Panc1 (cell line): Measurements from ENCODE around the gene ARHGEF26. TPM values are rescaled to one million over a fixed set of nuclear protein-coding genes. Genes with fewer than 3 reads are reported as not detected.

Source experiments
- ATAC-seq: fragments of 200-7000 bp; cut with Tn5 transposase; 2 replicates; pipeline ENCODE4 v1.9.1; 2020; ENCODE audit warnings: mild to moderate bottlenecking, moderate library complexity
- BruUV-seq: library from RNA; stranded (reverse); fragments of 400-500 nt; replicated peaks from 2 replicates; lab custom pipeline; 2021; lab: Mats Ljungman, UMichigan
- CTCF ChIA-PET: fragments of 300-600 bp; sonication (Branson Sonifier 250); formaldehyde crosslinking; loops from one replicate; lab custom pipeline; 2022; ENCODE audit warnings: antibody characterized with exemption; lab: Charles Lee
- POLR2A ChIA-PET: fragments of 300-600 bp; sonication (Branson Sonifier 250); formaldehyde crosslinking; loops from one replicate; lab custom pipeline; 2022; ENCODE audit warnings: antibody characterized with exemption; lab: Charles Lee
- DNase-seq: peaks from one replicate; pipeline ENCODE4 v3.0.0-alpha.2; 2010; ENCODE audit warnings: low read depth, low spot score
- H3K27ac ChIP-seq: 2 replicates; pipeline ENCODE4 v1.5.1; 2011; ENCODE audit warnings: mild to moderate bottlenecking, low read length, inconsistent platforms
- H3K27me3 ChIP-seq: fragments of 200-500 bp; sonication (Bioruptor generic); 2 replicates; pipeline ENCODE4 v1.6.0; 2014; ENCODE audit warnings: low read length, inconsistent platforms; ENCODE audit not compliant: control insufficient read depth, insufficient read depth
- H3K36me3 ChIP-seq: fragments of 200-500 bp; sonication (Bioruptor generic); 2 replicates; pipeline ENCODE4 v1.5.1; 2014; ENCODE audit warnings: inconsistent platforms, mild to moderate bottlenecking, low read length, moderate library complexity; ENCODE audit not compliant: control insufficient read depth, insufficient read depth
- H3K4me1 ChIP-seq: 2 replicates; pipeline ENCODE4 v1.5.1; 2011; ENCODE audit warnings: inconsistent platforms, mild to moderate bottlenecking, low read length, moderate library complexity; ENCODE audit not compliant: control insufficient read depth, insufficient read depth
- H3K4me3 ChIP-seq, 2 experiments: 2 replicates each; pipeline ENCODE4 v1.5.1; 2011 to 2012; ENCODE audit warnings: low read depth in 2 of 2, low read length in 2 of 2, mild to moderate bottlenecking in 2 of 2, inconsistent platforms in 1 of 2, moderate library complexity in 1 of 2
- H3K9me3 ChIP-seq: fragments of 200-500 bp; sonication (Bioruptor generic); 2 replicates; pipeline ENCODE4 v1.5.1; 2014; ENCODE audit warnings: low read depth, mild to moderate bottlenecking, inconsistent platforms, low read length, moderate library complexity; ENCODE audit not compliant: control insufficient read depth, insufficient read depth
- POLR2AphosphoS5 ChIP-seq: IDR thresholded peaks from 2 replicates; pipeline ENCODE4 v1.6.1; 2012; ENCODE audit warnings: mild to moderate bottlenecking, low read depth, low read length, moderate library complexity
- SIN3A ChIP-seq: IDR thresholded peaks from 2 replicates; pipeline ENCODE4 v1.6.1; 2012; ENCODE audit warnings: low read depth, mild to moderate bottlenecking, low read length, moderate library complexity, borderline replicate concordance; ENCODE audit not compliant: insufficient read depth
- TCF7L2 ChIP-seq: IDR thresholded peaks from 2 replicates; pipeline ENCODE4 v1.6.1; 2011; ENCODE audit warnings: mild to moderate bottlenecking, low read depth, low read length, inconsistent platforms
- in situ Hi-C: cut with HindIII; loops from 2 replicates; pipeline ENCODE4 v1.10.0; 2016; ENCODE audit warnings: low sequenced_read_pairs, low pct_unique_long_range_greater_than_20kb
- intact Hi-C: fragments of 100-400 bp; cut with micrococcal nuclease; formaldehyde crosslinking; loops from one replicate; pipeline ENCODE4 v1.10.0; 2022; ENCODE audit not compliant: unreplicated experiment
- total RNA-seq: library from RNA; stranded (reverse); gene quantifications from one replicate; pipeline ENCODE4 v1.2.1, GENCODE V29; 2021; ENCODE audit not compliant: unreplicated experiment
- TF ChIP-seq, protein P1 (sequence below): fragments of 450-650 bp; IDR thresholded peaks from 2 replicates; pipeline ENCODE4 v1.5.1; 2017; ENCODE audit warnings: mild to moderate bottlenecking
- TF ChIP-seq, protein P2 (sequence below), 2 experiments: IDR thresholded peaks; 2 replicates each; pipeline ENCODE4 v1.6.1; 2011 to 2012; ENCODE audit warnings: low read depth in 2 of 2, control low read depth in 1 of 2, low read length in 1 of 2, mild to moderate bottlenecking in 1 of 2, moderate library complexity in 1 of 2; ENCODE audit not compliant: insufficient read depth in 1 of 2

ARHGEF26 gene
- total RNA-seq, 1 experiment from 2014 or later, result 2.0 TPM

DNA sequence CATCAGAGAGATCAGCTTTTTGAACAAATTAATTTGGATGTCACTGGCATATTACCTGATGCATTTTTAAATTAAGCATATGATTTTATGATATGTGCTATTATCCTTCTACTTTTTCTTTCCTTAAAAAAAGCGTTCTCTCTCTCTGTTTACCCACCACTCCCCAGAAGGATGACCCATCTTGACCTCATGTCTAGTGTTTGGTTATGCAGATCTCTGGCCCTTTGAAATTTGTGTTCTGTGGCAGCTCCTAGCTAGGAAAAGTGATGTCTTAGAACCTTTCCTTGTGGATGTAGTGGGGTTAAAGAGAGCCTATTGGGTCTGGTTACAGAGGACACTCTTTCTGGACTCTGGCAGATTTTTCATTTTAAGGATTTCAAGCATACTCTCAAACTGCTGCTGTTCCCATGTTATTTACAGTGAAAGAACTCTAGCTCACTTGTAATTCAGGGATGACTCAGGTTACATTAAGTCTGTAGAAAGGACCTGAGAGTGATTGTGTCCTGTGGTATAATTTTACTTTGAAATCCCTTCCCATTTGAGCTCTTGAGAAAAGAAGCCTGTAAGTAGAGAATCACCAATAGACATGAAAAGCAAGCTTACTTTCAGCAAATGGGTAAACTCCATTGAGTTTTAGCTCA lies 23.8 kb downstream of the ARHGEF26 start:
- intact Hi-C loops, result no loop called here
- in situ Hi-C loops, result no loop called here
- no peak for ATAC-seq
- ChIA-PET POLR2A (no interaction called here), CTCF (no interaction called here)
- Histone ChIP-seq H3K9me3 (no peaks in the 10 kb centered on the region), H3K4me3 (no peak overlapping the region), H3K27me3 (no peaks in the 10 kb centered on the region), H3K4me1 (no peaks in the 10 kb centered on the region), H3K36me3 (no peaks in the 10 kb centered on the region), H3K27ac (no peak overlapping the region)
- BruUV-seq, result no TSS peak
- no peak for TF ChIP-seq TCF7L2
- TF ChIP-seq, protein P1, sequence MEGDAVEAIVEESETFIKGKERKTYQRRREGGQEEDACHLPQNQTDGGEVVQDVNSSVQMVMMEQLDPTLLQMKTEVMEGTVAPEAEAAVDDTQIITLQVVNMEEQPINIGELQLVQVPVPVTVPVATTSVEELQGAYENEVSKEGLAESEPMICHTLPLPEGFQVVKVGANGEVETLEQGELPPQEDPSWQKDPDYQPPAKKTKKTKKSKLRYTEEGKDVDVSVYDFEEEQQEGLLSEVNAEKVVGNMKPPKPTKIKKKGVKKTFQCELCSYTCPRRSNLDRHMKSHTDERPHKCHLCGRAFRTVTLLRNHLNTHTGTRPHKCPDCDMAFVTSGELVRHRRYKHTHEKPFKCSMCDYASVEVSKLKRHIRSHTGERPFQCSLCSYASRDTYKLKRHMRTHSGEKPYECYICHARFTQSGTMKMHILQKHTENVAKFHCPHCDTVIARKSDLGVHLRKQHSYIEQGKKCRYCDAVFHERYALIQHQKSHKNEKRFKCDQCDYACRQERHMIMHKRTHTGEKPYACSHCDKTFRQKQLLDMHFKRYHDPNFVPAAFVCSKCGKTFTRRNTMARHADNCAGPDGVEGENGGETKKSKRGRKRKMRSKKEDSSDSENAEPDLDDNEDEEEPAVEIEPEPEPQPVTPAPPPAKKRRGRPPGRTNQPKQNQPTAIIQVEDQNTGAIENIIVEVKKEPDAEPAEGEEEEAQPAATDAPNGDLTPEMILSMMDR, result no peak
- no peak for TF ChIP-seq SIN3A
- TF ChIP-seq, protein P2, sequence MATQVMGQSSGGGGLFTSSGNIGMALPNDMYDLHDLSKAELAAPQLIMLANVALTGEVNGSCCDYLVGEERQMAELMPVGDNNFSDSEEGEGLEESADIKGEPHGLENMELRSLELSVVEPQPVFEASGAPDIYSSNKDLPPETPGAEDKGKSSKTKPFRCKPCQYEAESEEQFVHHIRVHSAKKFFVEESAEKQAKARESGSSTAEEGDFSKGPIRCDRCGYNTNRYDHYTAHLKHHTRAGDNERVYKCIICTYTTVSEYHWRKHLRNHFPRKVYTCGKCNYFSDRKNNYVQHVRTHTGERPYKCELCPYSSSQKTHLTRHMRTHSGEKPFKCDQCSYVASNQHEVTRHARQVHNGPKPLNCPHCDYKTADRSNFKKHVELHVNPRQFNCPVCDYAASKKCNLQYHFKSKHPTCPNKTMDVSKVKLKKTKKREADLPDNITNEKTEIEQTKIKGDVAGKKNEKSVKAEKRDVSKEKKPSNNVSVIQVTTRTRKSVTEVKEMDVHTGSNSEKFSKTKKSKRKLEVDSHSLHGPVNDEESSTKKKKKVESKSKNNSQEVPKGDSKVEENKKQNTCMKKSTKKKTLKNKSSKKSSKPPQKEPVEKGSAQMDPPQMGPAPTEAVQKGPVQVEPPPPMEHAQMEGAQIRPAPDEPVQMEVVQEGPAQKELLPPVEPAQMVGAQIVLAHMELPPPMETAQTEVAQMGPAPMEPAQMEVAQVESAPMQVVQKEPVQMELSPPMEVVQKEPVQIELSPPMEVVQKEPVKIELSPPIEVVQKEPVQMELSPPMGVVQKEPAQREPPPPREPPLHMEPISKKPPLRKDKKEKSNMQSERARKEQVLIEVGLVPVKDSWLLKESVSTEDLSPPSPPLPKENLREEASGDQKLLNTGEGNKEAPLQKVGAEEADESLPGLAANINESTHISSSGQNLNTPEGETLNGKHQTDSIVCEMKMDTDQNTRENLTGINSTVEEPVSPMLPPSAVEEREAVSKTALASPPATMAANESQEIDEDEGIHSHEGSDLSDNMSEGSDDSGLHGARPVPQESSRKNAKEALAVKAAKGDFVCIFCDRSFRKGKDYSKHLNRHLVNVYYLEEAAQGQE (IDR thresholded peaks at IDR 0.05; ENCODE audit: insufficient read depth in 1 of 2, low read depth in 2 of 2, low read length in 1 of 2), result no peak
- no peak for TF ChIP-seq POLR2AphosphoS5
- no peak for DNase-seq

DNA sequence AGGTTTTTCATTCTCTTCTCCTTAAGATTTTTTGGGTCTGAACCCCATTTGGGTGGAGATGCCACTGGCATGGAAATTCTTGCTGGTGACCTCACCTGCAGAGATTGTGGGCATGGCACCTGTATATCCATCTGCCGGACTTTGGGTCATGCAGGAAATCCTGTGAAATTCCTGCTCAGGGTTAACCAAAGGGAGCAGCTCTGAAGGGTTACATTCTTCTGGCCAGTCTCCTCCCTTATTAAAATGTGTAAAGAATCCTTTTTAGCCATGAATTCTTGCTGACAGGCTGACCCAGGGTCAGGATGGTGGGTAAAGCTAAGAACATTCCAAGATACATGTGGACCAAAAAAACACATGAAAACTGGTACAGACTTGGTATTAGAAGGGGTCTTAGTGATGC lies 27.4 kb downstream of the ARHGEF26 start:
- ChIA-PET CTCF (no interaction called here), POLR2A (no interaction called here)
- no peak for ATAC-seq
- no peak overlapping the region for H3K27ac ChIP-seq
- H3K36me3 ChIP-seq, result no peaks in the 10 kb centered on the region
- H3K9me3 ChIP-seq, result no peaks in the 10 kb centered on the region
- in situ Hi-C loops, result no loop called here
- DNase-seq, result no peak
- no peaks in the 10 kb centered on the region for H3K4me1 ChIP-seq
- H3K27me3 ChIP-seq, result no peaks in the 10 kb centered on the region
- intact Hi-C loops, result no loop called here
- TF ChIP-seq POLR2AphosphoS5 (no peak), SIN3A (no peak), TCF7L2 (no peak)
- TF ChIP-seq, protein P2 (IDR thresholded peaks at IDR 0.05; ENCODE audit: insufficient read depth in 1 of 2, low read depth in 2 of 2, low read length in 1 of 2), result no peak
- TF ChIP-seq, protein P1, result no peak
- no peak overlapping the region for H3K4me3 ChIP-seq
- no TSS peak for BruUV-seq
